ENCODE measurements around the gene JARID2. TPM values are rescaled to one million over a fixed set of nuclear protein-coding genes. Genes with fewer than 3 reads are reported as not detected.
"Not testable (repeated sequence)": the region's sequence is repeated elsewhere in the genome, so short reads cannot be mapped to it uniquely, and the experiment has no call there.

JARID2 gene
- total and polyA plus RNA-seq, 2 of the 8 experiments (the other 6 are each of a cell fraction or from before 2014, with no cell fraction given), result 60.1 to 239 TPM

- TF ChIP-seq ATF2 (IDR thresholded peaks at IDR 0.05; ENCODE audit: low read length) (no peak), POU5F1 (IDR thresholded peaks at IDR 0.05; ENCODE audit: low read depth, low read length) (no peak), RNF2 (IDR thresholded peaks at IDR 0.05; ENCODE audit: borderline replicate concordance, low read depth, low read length, missing control alignments, poor library complexity, severe bottlenecking) (no peak)
Observed at GRCh38 chr6:15296735-15297134, 50.9 kb downstream of the JARID2 start (continued).

GRCh38 chr6:15297167-15297566 is 51.3 kb downstream of the JARID2 start:
- peaks cover 2 to 26% (median 10%) of the 10 kb centered on the region in 4 experiments; a peak in 5 of 7 replicates for H3K4me1 ChIP-seq (replicated peaks in 1 of 4; ENCODE audit: control insufficient read depth in 3 of 4, insufficient read depth in 4 of 4, low read length in 3 of 4)
- H3K23ac ChIP-seq (ENCODE audit: insufficient read length); H3K56ac ChIP-seq (replicated peaks; ENCODE audit: insufficient read length, low read depth, low read length); H2BK120ac ChIP-seq (replicated peaks; ENCODE audit: low read depth, low read length); H3K23me2 ChIP-seq (ENCODE audit: low read depth, low read length); H3K9me3 ChIP-seq (ENCODE audit: insufficient read depth in 2 of 2, low read depth in 1 of 2, low read length in 1 of 2); H3K79me1 ChIP-seq (ENCODE audit: low read depth, low read length); FAIRE-seq; H3K27me3 ChIP-seq (replicated peaks in 1 of 4; ENCODE audit: control insufficient read depth in 3 of 4, extremely low read depth in 1 of 4, insufficient read depth in 3 of 4, low read length in 3 of 4); H3K4me3 ChIP-seq (ENCODE audit: extremely low read depth in 1 of 4, insufficient read depth in 2 of 4, low read depth in 3 of 4, low read length in 4 of 4); H2BK15ac ChIP-seq (ENCODE audit: low read length); H3K9ac ChIP-seq (replicated peaks in 1 of 4; ENCODE audit: extremely low read depth in 1 of 4, low read depth in 3 of 4, low read length in 3 of 4); H3K18ac ChIP-seq (ENCODE audit: extremely low read depth, low read length); H2BK20ac ChIP-seq (ENCODE audit: low read length); CTCF ChIA-PET (ENCODE audit: partially characterized antibody); H3K27ac ChIP-seq (ENCODE audit: low read depth, low read length); H4K8ac ChIP-seq (ENCODE audit: extremely low read depth, insufficient read depth, low read length); H2AFZ ChIP-seq (ENCODE audit: low read length); H3K14ac ChIP-seq (ENCODE audit: insufficient read length); H3K4me2 ChIP-seq (ENCODE audit: insufficient read depth in 1 of 2, low read depth in 2 of 2, low read length in 2 of 2); H4K91ac ChIP-seq (replicated peaks; ENCODE audit: insufficient read length, low read length); H2BK5ac ChIP-seq (ENCODE audit: low read depth, low read length); H2AK5ac ChIP-seq (ENCODE audit: low read depth, low read length); H4K5ac ChIP-seq (ENCODE audit: insufficient read length, low read depth, low read length); H3K4ac ChIP-seq (replicated peaks; ENCODE audit: insufficient read length, low read depth, low read length); H2BK12ac ChIP-seq (ENCODE audit: low read depth, low read length): not testable (repeated sequence)
- peak in 1 of 2 experiments; percentile 39 for DNase-seq (ENCODE audit: low read depth in 1 of 2, low spot score in 2 of 2)
- H3K36me3 ChIP-seq (ENCODE audit: control insufficient read depth in 2 of 4, insufficient read depth in 4 of 4, low read length in 3 of 4), result peaks cover 0 to 13% (median 0%) of the 10 kb centered on the region in 4 experiments; a peak in 1 of 8 replicates
- POLR2A ChIA-PET (ENCODE audit: partially characterized antibody), result interaction anchor here (0.7 to 1.0 kb wide), 2 partner anchors 27 to 171 kb away, joined by 3 read pairs; no protein-coding TSS in a partner anchor
- H3K79me2 ChIP-seq (ENCODE audit: control insufficient read depth in 1 of 2, insufficient read depth in 2 of 2, low read length in 2 of 2), result peaks cover 86 to 100% of the 10 kb centered on the region in 2 experiments
- WGBS, 2 experiments (ENCODE audit: extremely low coverage in 1 of 2, insufficient coverage in 1 of 2, insufficient read length in 1 of 2, insufficient replicate concordance in 2 of 2, low coverage in 1 of 2, low lambda C conversion rate in 2 of 2, missing lambda C conversion rate in 1 of 2), result 89% methylated on average over 12 of the region's 12 CpGs; no CpG with 5 or more reads in 1 of the 2 experiments
- peaks cover 51 to 68% of the 10 kb centered on the region in 2 experiments for H4K20me1 ChIP-seq (replicated peaks in 1 of 2; ENCODE audit: control insufficient read depth in 1 of 2, insufficient read depth in 2 of 2, low read length in 2 of 2)
